Keratinocyte (primary cell): ENCODE results near the gene CDH18. TPM values are rescaled to one million over a fixed set of nuclear protein-coding genes. Genes with fewer than 3 reads are reported as not detected.

Experiments
- DNase-seq: peaks from one replicate; pipeline ENCODE4 v3.0.0-alpha.2; 2011; ENCODE audit warnings: low read depth, missing footprints, low spot score
- FAIRE-seq: peaks from 2 replicates; lab custom pipeline; 2011; peaks lifted over from hg19 to GRCh38; lab: Jason Lieb, UNC
- H2AFZ ChIP-seq: 2 replicates; pipeline ENCODE4 v1.6.0; 2012; ENCODE audit warnings: low read length, control low read depth, inconsistent platforms; ENCODE audit not compliant: control insufficient read depth
- H3K27ac ChIP-seq: 2 replicates; pipeline ENCODE4 v1.5.1; 2011; ENCODE audit warnings: low read length; ENCODE audit not compliant: control insufficient read depth, insufficient read depth
- H3K27me3 ChIP-seq: 3 replicates; pipeline ENCODE4 v1.6.0; 2011; ENCODE audit warnings: low read length; ENCODE audit not compliant: control insufficient read depth, insufficient read depth; ENCODE audit errors: extremely low read depth
- H3K36me3 ChIP-seq, 2 experiments: 2 replicates in 1 of 2; 3 replicates in 1 of 2; pipeline ENCODE4 v1.5.1; 2011; ENCODE audit warnings: low read length in 2 of 2, mild to moderate bottlenecking in 1 of 2; ENCODE audit not compliant: control insufficient read depth in 2 of 2, insufficient read depth in 2 of 2; ENCODE audit errors: extremely low read depth in 1 of 2
- H3K4me1 ChIP-seq: 3 replicates; pipeline ENCODE4 v1.5.1; 2011; ENCODE audit warnings: low read length; ENCODE audit not compliant: control insufficient read depth, insufficient read depth; ENCODE audit errors: extremely low read depth
- H3K4me2 ChIP-seq: 3 replicates; pipeline ENCODE4 v1.6.0; 2011; ENCODE audit warnings: low read depth, low read length; ENCODE audit not compliant: control insufficient read depth, insufficient read depth; ENCODE audit errors: extremely low read depth
- H3K4me3 ChIP-seq, 3 experiments: fragments of 200-600 bp in 1 of 3; sonication (generic) in 1 of 3; 2 replicates in 2 of 3; 3 replicates in 1 of 3; pipeline ENCODE4 v1.5.1; 2011 to 2016; ENCODE audit warnings: low read length in 3 of 3, mild to moderate bottlenecking in 3 of 3, control low read depth in 2 of 3, inconsistent platforms in 1 of 3, low read depth in 1 of 3, mixed read lengths in 1 of 3, mixed run types in 1 of 3, moderate library complexity in 1 of 3; ENCODE audit not compliant: control insufficient read depth in 2 of 3, insufficient read depth in 2 of 3; ENCODE audit errors: extremely low read depth in 1 of 3
- H3K79me2 ChIP-seq: 2 replicates; pipeline ENCODE4 v1.6.0; 2012; ENCODE audit warnings: low read length; ENCODE audit not compliant: control insufficient read depth, insufficient read depth
- H3K9ac ChIP-seq: 3 replicates; pipeline ENCODE4 v1.6.0; 2011; ENCODE audit warnings: low read length; ENCODE audit not compliant: control insufficient read depth, insufficient read depth; ENCODE audit errors: extremely low read depth
- H3K9me1 ChIP-seq: 3 replicates; pipeline ENCODE4 v1.6.0; 2011; ENCODE audit warnings: low read length; ENCODE audit not compliant: control insufficient read depth, insufficient read depth; ENCODE audit errors: extremely low read depth
- H3K9me3 ChIP-seq: 2 replicates; pipeline ENCODE4 v1.5.1; 2012; ENCODE audit warnings: low read depth, low read length; ENCODE audit not compliant: control insufficient read depth
- H4K20me1 ChIP-seq: 3 replicates; pipeline ENCODE4 v1.6.0; 2011; ENCODE audit warnings: low read length; ENCODE audit not compliant: control insufficient read depth, insufficient read depth; ENCODE audit errors: extremely low read depth
- EZH2 ChIP-seq: IDR thresholded peaks from one replicate; pipeline ENCODE4 v1.6.1; 2012; ENCODE audit warnings: inconsistent platforms, mild to moderate bottlenecking, low read length, moderate library complexity
- dilution Hi-C: fragments of 300-500 bp; cut with MboI; formaldehyde crosslinking; loops from one replicate; pipeline ENCODE4 v1.7.0; 2020; ENCODE audit warnings: low sequenced_read_pairs; ENCODE audit not compliant: extremely low pct_ligation_motif_present
- polyA plus RNA-seq, 5 experiments: library from polyadenylated mRNA; depleted of rRNA in 3 of 5; stranded (reverse) in 3 of 5; stranded (forward) in 1 of 5; unstranded in 1 of 5; fragments of >200 nt; gene quantifications; 1 replicate in 1 of 5; 2 replicates in 3 of 5; 3 replicates in 1 of 5; pipeline versions ENCODE4 v1.2.1 to v1.2.3, GENCODE V29; 2011 to 2012; ENCODE audit warnings: missing spikeins in 2 of 5, low read depth in 1 of 5, low replicate concordance in 1 of 5
- TF ChIP-seq, protein P1 (sequence below), 3 experiments: IDR thresholded peaks in 1 of 3; conservative IDR thresholded peaks in 1 of 3; optimal IDR thresholded peaks in 1 of 3; 2 replicates in 2 of 3; 3 replicates in 1 of 3; pipeline versions ENCODE3 to v1.5.1; 2011; ENCODE audit warnings: low read length in 3 of 3, mild to moderate bottlenecking in 3 of 3, moderate library complexity in 2 of 3, control low read depth in 1 of 3, inconsistent platforms in 1 of 3; ENCODE audit not compliant: insufficient read depth in 2 of 3; ENCODE audit errors: extremely low read depth in 1 of 3

Gene CDH18
- polyA plus RNA-seq, 1 donor (not counting 4 experiments of a cell fraction or from before 2014, with no cell fraction given): 0.41 TPM

- no peaks in the 10 kb centered on the region for H3K27me3 ChIP-seq
- no peak overlapping the region for H3K9ac ChIP-seq
- H3K4me1 ChIP-seq: peaks cover 23% of the 10 kb centered on the region
- no peaks in the 10 kb centered on the region for H3K9me1 ChIP-seq
- no peak overlapping the region for H2AFZ ChIP-seq
- no peak overlapping the region for H3K4me3 ChIP-seq
- dilution Hi-C loops: no loop called here
- H4K20me1 ChIP-seq: no peaks in the 10 kb centered on the region
- FAIRE-seq (peak; percentile 70), DNase-seq (no peak)
- H3K79me2 ChIP-seq: no peaks in the 10 kb centered on the region
- no peak overlapping the region for H3K4me2 ChIP-seq
- no peaks in the 10 kb centered on the region for H3K9me3 ChIP-seq
- no peak for TF ChIP-seq EZH2
- TF ChIP-seq, protein P1, sequence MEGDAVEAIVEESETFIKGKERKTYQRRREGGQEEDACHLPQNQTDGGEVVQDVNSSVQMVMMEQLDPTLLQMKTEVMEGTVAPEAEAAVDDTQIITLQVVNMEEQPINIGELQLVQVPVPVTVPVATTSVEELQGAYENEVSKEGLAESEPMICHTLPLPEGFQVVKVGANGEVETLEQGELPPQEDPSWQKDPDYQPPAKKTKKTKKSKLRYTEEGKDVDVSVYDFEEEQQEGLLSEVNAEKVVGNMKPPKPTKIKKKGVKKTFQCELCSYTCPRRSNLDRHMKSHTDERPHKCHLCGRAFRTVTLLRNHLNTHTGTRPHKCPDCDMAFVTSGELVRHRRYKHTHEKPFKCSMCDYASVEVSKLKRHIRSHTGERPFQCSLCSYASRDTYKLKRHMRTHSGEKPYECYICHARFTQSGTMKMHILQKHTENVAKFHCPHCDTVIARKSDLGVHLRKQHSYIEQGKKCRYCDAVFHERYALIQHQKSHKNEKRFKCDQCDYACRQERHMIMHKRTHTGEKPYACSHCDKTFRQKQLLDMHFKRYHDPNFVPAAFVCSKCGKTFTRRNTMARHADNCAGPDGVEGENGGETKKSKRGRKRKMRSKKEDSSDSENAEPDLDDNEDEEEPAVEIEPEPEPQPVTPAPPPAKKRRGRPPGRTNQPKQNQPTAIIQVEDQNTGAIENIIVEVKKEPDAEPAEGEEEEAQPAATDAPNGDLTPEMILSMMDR (optimal IDR thresholded peaks at IDR 0.05 in 1 of 3, IDR thresholded peaks at IDR 0.05 in 1 of 3, conservative IDR thresholded peaks at IDR 0.05 in 1 of 3; ENCODE audit: extremely low read depth in 1 of 3, insufficient read depth in 2 of 3, low read length in 3 of 3): no peak
- no peak overlapping the region for H3K27ac ChIP-seq
- no peaks in the 10 kb centered on the region for H3K36me3 ChIP-seq
Observed at GRCh38 chr5:19532936-19533335, 455.1 kb downstream of the CDH18 start.

DNA sequence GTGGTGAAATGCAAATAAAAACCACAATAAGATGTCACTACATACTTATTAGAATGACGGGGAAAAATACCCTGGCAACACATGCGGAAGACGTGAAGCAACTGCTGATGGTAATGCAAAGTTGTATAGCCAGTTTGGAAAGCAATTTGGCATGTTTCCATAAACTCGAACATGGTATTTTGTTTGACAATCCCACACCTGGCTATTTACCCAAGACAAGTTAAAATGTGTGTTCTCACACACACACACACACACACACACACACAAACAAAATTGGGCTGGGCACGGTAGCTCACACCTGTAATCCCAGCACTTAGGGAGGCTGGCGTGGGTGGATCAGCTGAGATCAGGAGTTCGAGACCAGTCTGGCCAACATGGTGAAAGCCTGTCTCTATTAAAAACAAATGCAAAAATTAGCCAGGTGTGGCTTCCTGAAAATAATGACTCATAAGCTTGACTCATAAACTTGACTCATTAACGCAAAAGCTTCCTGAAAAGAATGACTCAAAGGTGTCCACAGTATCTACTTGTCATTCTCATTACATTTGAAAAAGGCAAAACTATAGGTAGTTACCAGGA is 456.5 kb downstream of the CDH18 start:
- peak overlapping the region; percentile 78 for H3K9ac ChIP-seq
- peak; percentile 87 for FAIRE-seq

More for the DNA sequence above, 456.5 kb downstream of the CDH18 start:
- Histone ChIP-seq H3K4me3 (peak overlapping the region; percentile 5 to 27 (median 22)), H2AFZ (peak overlapping the region; percentile 83), H3K4me2 (peak overlapping the region; percentile 61), H3K79me2 (no peaks in the 10 kb centered on the region), H3K9me1 (no peaks in the 10 kb centered on the region), H4K20me1 (no peaks in the 10 kb centered on the region), H3K27ac (peak overlapping the region; percentile 97), H3K27me3 (no peaks in the 10 kb centered on the region), H3K4me1 (peaks cover 23% of the 10 kb centered on the region), H3K36me3 (no peaks in the 10 kb centered on the region), H3K9me3 (no peaks in the 10 kb centered on the region)
- DNase-seq: peak; percentile 88
- TF ChIP-seq EZH2: no peak
- TF ChIP-seq, protein P1 (optimal IDR thresholded peaks at IDR 0.05 in 1 of 3, IDR thresholded peaks at IDR 0.05 in 1 of 3, conservative IDR thresholded peaks at IDR 0.05 in 1 of 3; ENCODE audit: extremely low read depth in 1 of 3, insufficient read depth in 2 of 3, low read length in 3 of 3): no peak
- dilution Hi-C loops: no loop called here
